ENCODE measurements around the gene MOSPD2. TPM values are rescaled to one million over a fixed set of nuclear protein-coding genes. Genes with fewer than 3 reads are reported as not detected.

The MOSPD2 gene
- polyA plus RNA-seq, 1 donor (not counting 4 experiments of a cell fraction or from before 2014, with no cell fraction given): 20.4 TPM

DNA sequence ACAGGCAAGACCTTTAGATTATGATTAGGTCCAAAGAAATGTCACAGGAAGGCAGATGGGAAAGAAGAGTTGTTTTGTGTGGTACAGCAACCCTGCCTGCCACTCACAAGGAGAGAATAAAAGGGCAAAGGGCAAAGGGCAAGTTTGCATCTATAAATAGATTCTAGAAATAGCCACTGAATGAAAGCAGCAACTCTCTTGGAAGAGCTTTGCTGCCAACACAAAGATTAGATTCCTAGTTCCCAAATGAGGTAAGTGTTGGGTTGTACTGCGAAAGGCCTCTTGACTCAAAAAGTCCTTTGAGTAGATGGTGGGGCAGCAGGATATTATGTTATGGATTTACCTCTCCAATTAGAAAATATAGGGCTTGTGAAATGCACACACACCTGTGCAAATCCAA, 61.2 kb downstream of the MOSPD2 start:
- Histone ChIP-seq H3K36me3 (ENCODE audit: control insufficient read depth in 2 of 2, extremely low read depth in 1 of 2, insufficient read depth in 2 of 2, low read length in 2 of 2) (no peaks in the 10 kb centered on the region), H3K4me3 (ENCODE audit: control insufficient read depth in 2 of 3, extremely low read depth in 1 of 3, insufficient read depth in 2 of 3, low read depth in 1 of 3, low read length in 3 of 3) (no peak overlapping the region), H3K4me1 (ENCODE audit: control insufficient read depth, extremely low read depth, insufficient read depth, low read length) (peaks cover 4% of the 10 kb centered on the region), H3K79me2 (ENCODE audit: control insufficient read depth, insufficient read depth, low read length) (no peaks in the 10 kb centered on the region), H3K27me3 (ENCODE audit: control insufficient read depth, extremely low read depth, insufficient read depth, low read length) (no peaks in the 10 kb centered on the region), H3K4me2 (ENCODE audit: control insufficient read depth, extremely low read depth, insufficient read depth, low read depth, low read length) (no peak overlapping the region), H3K9ac (ENCODE audit: control insufficient read depth, extremely low read depth, insufficient read depth, low read length) (no peak overlapping the region), H3K27ac (ENCODE audit: control insufficient read depth, insufficient read depth, low read length) (no peak overlapping the region), H3K9me1 (ENCODE audit: control insufficient read depth, extremely low read depth, insufficient read depth, low read length) (no peaks in the 10 kb centered on the region), H2AFZ (ENCODE audit: control insufficient read depth, low read length) (no peak overlapping the region), H4K20me1 (ENCODE audit: control insufficient read depth, extremely low read depth, insufficient read depth, low read length) (no peaks in the 10 kb centered on the region), H3K9me3 (ENCODE audit: control insufficient read depth, low read depth, low read length) (no peaks in the 10 kb centered on the region)
- TF ChIP-seq, protein P1, sequence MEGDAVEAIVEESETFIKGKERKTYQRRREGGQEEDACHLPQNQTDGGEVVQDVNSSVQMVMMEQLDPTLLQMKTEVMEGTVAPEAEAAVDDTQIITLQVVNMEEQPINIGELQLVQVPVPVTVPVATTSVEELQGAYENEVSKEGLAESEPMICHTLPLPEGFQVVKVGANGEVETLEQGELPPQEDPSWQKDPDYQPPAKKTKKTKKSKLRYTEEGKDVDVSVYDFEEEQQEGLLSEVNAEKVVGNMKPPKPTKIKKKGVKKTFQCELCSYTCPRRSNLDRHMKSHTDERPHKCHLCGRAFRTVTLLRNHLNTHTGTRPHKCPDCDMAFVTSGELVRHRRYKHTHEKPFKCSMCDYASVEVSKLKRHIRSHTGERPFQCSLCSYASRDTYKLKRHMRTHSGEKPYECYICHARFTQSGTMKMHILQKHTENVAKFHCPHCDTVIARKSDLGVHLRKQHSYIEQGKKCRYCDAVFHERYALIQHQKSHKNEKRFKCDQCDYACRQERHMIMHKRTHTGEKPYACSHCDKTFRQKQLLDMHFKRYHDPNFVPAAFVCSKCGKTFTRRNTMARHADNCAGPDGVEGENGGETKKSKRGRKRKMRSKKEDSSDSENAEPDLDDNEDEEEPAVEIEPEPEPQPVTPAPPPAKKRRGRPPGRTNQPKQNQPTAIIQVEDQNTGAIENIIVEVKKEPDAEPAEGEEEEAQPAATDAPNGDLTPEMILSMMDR (optimal IDR thresholded peaks at IDR 0.05 in 1 of 3, IDR thresholded peaks at IDR 0.05 in 1 of 3, conservative IDR thresholded peaks at IDR 0.05 in 1 of 3; ENCODE audit: extremely low read depth in 1 of 3, insufficient read depth in 2 of 3, low read length in 3 of 3): no peak
- no peak for TF ChIP-seq EZH2 (IDR thresholded peaks at IDR 0.05; ENCODE audit: low read length)
- no peak for FAIRE-seq
- dilution Hi-C loops (cut with MboI; ENCODE audit: extremely low pct_ligation_motif_present, low sequenced_read_pairs): no loop called here
- DNase-seq (ENCODE audit: low read depth, low spot score): no peak

GRCh38 chrX:14936561-14936960, 63.3 kb downstream of the MOSPD2 start:
- dilution Hi-C loops (cut with MboI; ENCODE audit: extremely low pct_ligation_motif_present, low sequenced_read_pairs): no loop called here
- H3K36me3 ChIP-seq (ENCODE audit: control insufficient read depth in 2 of 2, extremely low read depth in 1 of 2, insufficient read depth in 2 of 2, low read length in 2 of 2): no peaks in the 10 kb centered on the region
- H3K9me1 ChIP-seq (ENCODE audit: control insufficient read depth, extremely low read depth, insufficient read depth, low read length): no peaks in the 10 kb centered on the region
- H3K27ac ChIP-seq (ENCODE audit: control insufficient read depth, insufficient read depth, low read length): no peak overlapping the region
- H3K4me1 ChIP-seq (ENCODE audit: control insufficient read depth, extremely low read depth, insufficient read depth, low read length): peaks cover 4% of the 10 kb centered on the region
- peak overlapping the region; percentile 23 for H3K4me2 ChIP-seq (ENCODE audit: control insufficient read depth, extremely low read depth, insufficient read depth, low read depth, low read length)
- H3K9ac ChIP-seq (ENCODE audit: control insufficient read depth, extremely low read depth, insufficient read depth, low read length): no peak overlapping the region
- DNase-seq (ENCODE audit: low read depth, low spot score): no peak
- no peaks in the 10 kb centered on the region for H3K79me2 ChIP-seq (ENCODE audit: control insufficient read depth, insufficient read depth, low read length)
- H2AFZ ChIP-seq (ENCODE audit: control insufficient read depth, low read length): peak overlapping the region; percentile 67
- H3K9me3 ChIP-seq (ENCODE audit: control insufficient read depth, low read depth, low read length): no peaks in the 10 kb centered on the region
- no peaks in the 10 kb centered on the region for H3K27me3 ChIP-seq (ENCODE audit: control insufficient read depth, extremely low read depth, insufficient read depth, low read length)
- H3K4me3 ChIP-seq (ENCODE audit: control insufficient read depth in 2 of 3, extremely low read depth in 1 of 3, insufficient read depth in 2 of 3, low read depth in 1 of 3, low read length in 3 of 3): no peak overlapping the region
- TF ChIP-seq, protein P1 (optimal IDR thresholded peaks at IDR 0.05 in 1 of 3, IDR thresholded peaks at IDR 0.05 in 1 of 3, conservative IDR thresholded peaks at IDR 0.05 in 1 of 3; ENCODE audit: extremely low read depth in 1 of 3, insufficient read depth in 2 of 3, low read length in 3 of 3): no peak
- H4K20me1 ChIP-seq (ENCODE audit: control insufficient read depth, extremely low read depth, insufficient read depth, low read length): no peaks in the 10 kb centered on the region
- peak; percentile 59 for FAIRE-seq
